Fibroblast of skin of back (primary cell): Measurements from ENCODE around the gene ZNF384.

Experiments used
- DNase-seq: peaks from one replicate; pipeline ENCODE4 v3.0.0-alpha.2; 2013

ZNF384 gene

GRCh38 chr12:6699259-6699988, 10.2 kb upstream of the ZNF384 start:
- no peak for DNase-seq

GRCh38 chr12:6698352-6699046, 9.3 kb upstream of the ZNF384 start:
- no peak for DNase-seq

- peak; percentile 74 for DNase-seq
Observed at GRCh38 chr12:6697584-6698351, 8.6 kb upstream of the ZNF384 start.

- no peak for DNase-seq
Observed at GRCh38 chr12:6696690-6697583, 7.8 kb upstream of the ZNF384 start.

- no peak for DNase-seq
Observed at GRCh38 chr12:6695313-6696045, 6.3 kb upstream of the ZNF384 start.

GRCh38 chr12:6694701-6695100, 5.5 kb upstream of the ZNF384 start:
- DNase-seq, result no peak

GRCh38 chr12:6693832-6694355, 4.7 kb upstream of the ZNF384 start:
- no peak for DNase-seq

GRCh38 chr12:6692888-6693287, 3.7 kb upstream of the ZNF384 start:
- DNase-seq, result no peak

- DNase-seq, result peak; percentile 89
Observed at GRCh38 chr12:6691473-6691872, 2.3 kb upstream of the ZNF384 start.

GRCh38 chr12:6688543-6688998, 604 bp downstream of the ZNF384 start:
- peak; percentile 24 for DNase-seq

GRCh38 chr12:6685814-6686213, 3.4 kb downstream of the ZNF384 start:
- no peak for DNase-seq

GRCh38 chr12:6684609-6685008, 4.6 kb downstream of the ZNF384 start:
- peak; percentile 30 for DNase-seq

GRCh38 chr12:6676962-6677361, 12.2 kb downstream of the ZNF384 start:
- DNase-seq, result no peak

- DNase-seq, result no peak
Observed at GRCh38 chr12:6672143-6672542, 17.0 kb downstream of the ZNF384 start.

GRCh38 chr12:6667559-6668210, 21.5 kb downstream of the ZNF384 start:
- no peak for DNase-seq

- no peak for DNase-seq
Observed at GRCh38 chr12:6666211-6666610, 23.0 kb downstream of the ZNF384 start.

- DNase-seq, result no peak
Observed at GRCh38 chr12:6664902-6665301, 24.3 kb downstream of the ZNF384 start.

GRCh38 chr12:6662906-6663742, 26.1 kb downstream of the ZNF384 start, which contains the start of gene ING4:
Gene ING4, minus strand, starts transcription at chr12:6663119. Its CDS starts 18 bp downstream, at chr12:6663101.
- peak; percentile 100 for DNase-seq

GRCh38 chr12:6662602-6662905, 26.6 kb downstream of the ZNF384 start:
- no peak for DNase-seq

- DNase-seq, result no peak
Observed at GRCh38 chr12:6653987-6654386, 35.2 kb downstream of the ZNF384 start.
